Left ventricle myocardium superior (tissue), 1 donor: ENCODE measurements around the gene TMEM175. TPM values are rescaled to one million over a fixed set of nuclear protein-coding genes. Genes with fewer than 3 reads are reported as not detected.

Experiments used
- ATAC-seq: fragments of 200-7000 bp; cut with Tn5 transposase; one replicate; pipeline ENCODE4 v1.9.1; 2020; ENCODE audit warnings: mild to moderate bottlenecking, moderate library complexity
- DNase-seq: peaks from one replicate; pipeline ENCODE4 v3.0.0-alpha.2; 2020
- intact Hi-C: fragments of 100-400 bp; cut with micrococcal nuclease; formaldehyde crosslinking; loops from one replicate; pipeline ENCODE4 v1.11.0; 2022
- total RNA-seq: library from RNA; stranded (reverse); fragmentation: NEBNext Ultra II Directional; extraction: Animal tissue kit (Norgen Biotek cat#: 25700); gene quantifications from one replicate; pipeline ENCODE4 v1.2.1, GENCODE V29; 2021
- donor health status: DM: no; HTN: yes; CAD: no; lungs with severe emphysema.

The TMEM175 gene
- total RNA-seq, 1 donor from 2014 or later, result 19.8 TPM

- ATAC-seq, result no peak
Observed at GRCh38 chr4:954211-955020, 22.2 kb downstream of the TMEM175 start.

GRCh38 chr4:955161-955921, 23.1 kb downstream of the TMEM175 start:
- DNase-seq, result no peak

More at GRCh38 chr4:954211-955020, 22.2 kb downstream of the TMEM175 start:
- DNase-seq, result no peak
- intact Hi-C loops, result no loop called here

GRCh38 chr4:955931-956381, 23.7 kb downstream of the TMEM175 start:
- ATAC-seq (no peak), DNase-seq (no peak)
- intact Hi-C loops, result no loop called here

More at GRCh38 chr4:955161-955921, 23.1 kb downstream of the TMEM175 start:
- ATAC-seq, result no peak
- intact Hi-C loops, result no loop called here

- no peak for DNase-seq
- intact Hi-C loops, result no loop called here
- ATAC-seq, result no peak
Observed at GRCh38 chr4:956531-957230, 24.4 kb downstream of the TMEM175 start.

- no peak for ATAC-seq
- no peak for DNase-seq
- intact Hi-C loops, result no loop called here
Observed at GRCh38 chr4:957231-957580, 24.9 kb downstream of the TMEM175 start.

- intact Hi-C loops, result no loop called here
- DNase-seq (peak; percentile 36), ATAC-seq (no peak)
Observed at GRCh38 chr4:957581-958313, 25.5 kb downstream of the TMEM175 start.

- intact Hi-C loops, result no loop called here
- DNase-seq (no peak), ATAC-seq (peak; percentile 5)
Observed at GRCh38 chr4:958314-958665, 26.0 kb downstream of the TMEM175 start.

- intact Hi-C loops, result no loop called here
- ATAC-seq (no peak), DNase-seq (no peak)
Observed at GRCh38 chr4:958696-959337, 26.6 kb downstream of the TMEM175 start.

GRCh38 chr4:959338-960139, 27.3 kb downstream of the TMEM175 start:
- ATAC-seq (no peak), DNase-seq (no peak)
- intact Hi-C loops, result no loop called here

- DNase-seq (no peak), ATAC-seq (no peak)
Observed at GRCh38 chr4:960140-960635, 27.9 kb downstream of the TMEM175 start.

GRCh38 chr4:960636-961350, 28.5 kb downstream of the TMEM175 start:
- DNase-seq (no peak), ATAC-seq (no peak)
- intact Hi-C loops, result no loop called here

More at GRCh38 chr4:960140-960635, 27.9 kb downstream of the TMEM175 start:
- intact Hi-C loops, result no loop called here

- no peak for ATAC-seq
- intact Hi-C loops, result no loop called here
- DNase-seq, result no peak
Observed at GRCh38 chr4:961351-962230, 29.3 kb downstream of the TMEM175 start.

- ATAC-seq, result no peak
- intact Hi-C loops, result no loop called here
- DNase-seq, result peak; percentile 28
Observed at GRCh38 chr4:962231-963208, 30.3 kb downstream of the TMEM175 start.

- intact Hi-C loops, result no loop called here
- DNase-seq (peak; percentile 29), ATAC-seq (no peak)
Observed at GRCh38 chr4:963276-964225, 31.3 kb downstream of the TMEM175 start.
